PC-3 (cell line): ENCODE results near the gene CHRM4.

Experiments used
- EZH2 ChIP-seq: fragments of 300-600 bp; sonication (generic); IDR thresholded peaks from one replicate; pipeline ENCODE4 v1.6.1; 2017; ENCODE audit warnings: antibody characterized with exemption, mild to moderate bottlenecking, low read length; ENCODE audit not compliant: unreplicated experiment
- TF ChIP-seq, protein P1 (sequence below): fragments of 300-600 bp; sonication (generic); conservative IDR thresholded peaks from 2 replicates; pipeline ENCODE4 v1.5.1; 2017; ENCODE audit warnings: antibody characterized with exemption, low read depth, mild to moderate bottlenecking, low read length

DNA sequence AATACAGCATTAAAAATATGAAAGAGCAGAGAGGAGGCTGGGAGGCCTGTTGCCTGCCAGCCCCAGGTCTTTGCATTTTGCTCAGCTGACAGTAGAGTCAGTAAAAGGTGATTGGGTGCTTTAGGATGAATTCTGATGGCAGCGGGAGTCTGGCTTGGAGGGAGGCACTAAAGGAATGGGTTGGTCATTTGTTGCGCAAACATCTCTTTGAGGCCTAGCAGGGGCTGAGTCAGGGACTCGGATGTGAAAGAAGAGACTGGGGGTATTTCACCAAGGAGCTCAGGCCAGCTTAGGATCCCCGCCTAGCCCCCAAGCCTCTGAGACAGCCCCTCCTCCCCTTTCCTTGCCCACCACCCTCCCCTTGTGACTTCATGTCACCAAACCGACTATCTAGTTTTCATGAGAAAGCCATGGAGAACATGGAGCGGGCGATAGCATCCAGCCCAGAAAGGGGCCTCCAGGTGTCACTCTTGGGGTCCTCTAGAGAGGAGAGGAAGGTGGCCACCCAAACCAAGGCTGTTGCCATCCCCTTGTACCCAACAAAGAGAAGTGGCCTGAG, 34.6 kb downstream of the CHRM4 start:
- TF ChIP-seq, protein P1, sequence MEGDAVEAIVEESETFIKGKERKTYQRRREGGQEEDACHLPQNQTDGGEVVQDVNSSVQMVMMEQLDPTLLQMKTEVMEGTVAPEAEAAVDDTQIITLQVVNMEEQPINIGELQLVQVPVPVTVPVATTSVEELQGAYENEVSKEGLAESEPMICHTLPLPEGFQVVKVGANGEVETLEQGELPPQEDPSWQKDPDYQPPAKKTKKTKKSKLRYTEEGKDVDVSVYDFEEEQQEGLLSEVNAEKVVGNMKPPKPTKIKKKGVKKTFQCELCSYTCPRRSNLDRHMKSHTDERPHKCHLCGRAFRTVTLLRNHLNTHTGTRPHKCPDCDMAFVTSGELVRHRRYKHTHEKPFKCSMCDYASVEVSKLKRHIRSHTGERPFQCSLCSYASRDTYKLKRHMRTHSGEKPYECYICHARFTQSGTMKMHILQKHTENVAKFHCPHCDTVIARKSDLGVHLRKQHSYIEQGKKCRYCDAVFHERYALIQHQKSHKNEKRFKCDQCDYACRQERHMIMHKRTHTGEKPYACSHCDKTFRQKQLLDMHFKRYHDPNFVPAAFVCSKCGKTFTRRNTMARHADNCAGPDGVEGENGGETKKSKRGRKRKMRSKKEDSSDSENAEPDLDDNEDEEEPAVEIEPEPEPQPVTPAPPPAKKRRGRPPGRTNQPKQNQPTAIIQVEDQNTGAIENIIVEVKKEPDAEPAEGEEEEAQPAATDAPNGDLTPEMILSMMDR, result no peak
- no peak for TF ChIP-seq EZH2
